ENCODE data around the gene SMLR1. TPM values are rescaled to one million over a fixed set of nuclear protein-coding genes. Genes with fewer than 3 reads are reported as not detected.

Gene SMLR1
- total RNA-seq, 1 experiment from 2014 or later = 0.08 TPM

DNA sequence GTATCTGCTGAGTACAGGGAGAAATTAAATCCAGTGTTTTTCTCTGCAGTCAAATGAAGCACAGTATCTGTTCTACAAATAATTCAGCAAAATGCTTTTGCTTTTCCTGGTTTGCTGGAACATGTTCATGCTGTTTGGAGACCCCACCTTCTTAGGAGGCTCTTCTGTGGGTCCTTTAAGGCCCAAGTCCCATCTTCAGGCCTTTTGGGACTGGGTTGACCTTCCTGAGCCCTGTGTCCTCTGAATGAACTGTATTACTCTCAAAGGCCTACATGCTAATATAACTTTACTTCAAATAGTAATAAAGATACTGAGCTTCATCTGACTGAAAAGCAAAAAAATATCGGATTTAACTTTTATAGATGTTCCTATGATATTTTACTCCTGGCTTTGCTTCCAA is 19.3 kb downstream of the SMLR1 start:
- ChIA-PET CTCF (no interaction called here), POLR2A (no interaction called here)
- no TSS peak for BruUV-seq (replicated peaks)
- Histone ChIP-seq H3K9me3 (ENCODE audit: control insufficient read depth, insufficient read depth, low read depth, low read length) (no peaks in the 10 kb centered on the region), H3K4me3 (ENCODE audit: low read depth in 2 of 2, low read length in 2 of 2) (no peak overlapping the region), H3K27me3 (ENCODE audit: control insufficient read depth, insufficient read depth, low read length) (no peaks in the 10 kb centered on the region), H3K36me3 (ENCODE audit: control insufficient read depth, insufficient read depth, low read length) (no peaks in the 10 kb centered on the region), H3K4me1 (ENCODE audit: control insufficient read depth, insufficient read depth, low read length) (no peaks in the 10 kb centered on the region), H3K27ac (ENCODE audit: low read length) (no peak overlapping the region)
- ATAC-seq (no peak), DNase-seq (ENCODE audit: low read depth, low spot score) (no peak)
- no peak for TF ChIP-seq TCF7L2 (IDR thresholded peaks at IDR 0.05; ENCODE audit: low read depth, low read length)
- TF ChIP-seq, protein P1, sequence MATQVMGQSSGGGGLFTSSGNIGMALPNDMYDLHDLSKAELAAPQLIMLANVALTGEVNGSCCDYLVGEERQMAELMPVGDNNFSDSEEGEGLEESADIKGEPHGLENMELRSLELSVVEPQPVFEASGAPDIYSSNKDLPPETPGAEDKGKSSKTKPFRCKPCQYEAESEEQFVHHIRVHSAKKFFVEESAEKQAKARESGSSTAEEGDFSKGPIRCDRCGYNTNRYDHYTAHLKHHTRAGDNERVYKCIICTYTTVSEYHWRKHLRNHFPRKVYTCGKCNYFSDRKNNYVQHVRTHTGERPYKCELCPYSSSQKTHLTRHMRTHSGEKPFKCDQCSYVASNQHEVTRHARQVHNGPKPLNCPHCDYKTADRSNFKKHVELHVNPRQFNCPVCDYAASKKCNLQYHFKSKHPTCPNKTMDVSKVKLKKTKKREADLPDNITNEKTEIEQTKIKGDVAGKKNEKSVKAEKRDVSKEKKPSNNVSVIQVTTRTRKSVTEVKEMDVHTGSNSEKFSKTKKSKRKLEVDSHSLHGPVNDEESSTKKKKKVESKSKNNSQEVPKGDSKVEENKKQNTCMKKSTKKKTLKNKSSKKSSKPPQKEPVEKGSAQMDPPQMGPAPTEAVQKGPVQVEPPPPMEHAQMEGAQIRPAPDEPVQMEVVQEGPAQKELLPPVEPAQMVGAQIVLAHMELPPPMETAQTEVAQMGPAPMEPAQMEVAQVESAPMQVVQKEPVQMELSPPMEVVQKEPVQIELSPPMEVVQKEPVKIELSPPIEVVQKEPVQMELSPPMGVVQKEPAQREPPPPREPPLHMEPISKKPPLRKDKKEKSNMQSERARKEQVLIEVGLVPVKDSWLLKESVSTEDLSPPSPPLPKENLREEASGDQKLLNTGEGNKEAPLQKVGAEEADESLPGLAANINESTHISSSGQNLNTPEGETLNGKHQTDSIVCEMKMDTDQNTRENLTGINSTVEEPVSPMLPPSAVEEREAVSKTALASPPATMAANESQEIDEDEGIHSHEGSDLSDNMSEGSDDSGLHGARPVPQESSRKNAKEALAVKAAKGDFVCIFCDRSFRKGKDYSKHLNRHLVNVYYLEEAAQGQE (IDR thresholded peaks at IDR 0.05; ENCODE audit: insufficient read depth in 1 of 2, low read depth in 2 of 2, low read length in 1 of 2) = no peak
- TF ChIP-seq, protein P2, sequence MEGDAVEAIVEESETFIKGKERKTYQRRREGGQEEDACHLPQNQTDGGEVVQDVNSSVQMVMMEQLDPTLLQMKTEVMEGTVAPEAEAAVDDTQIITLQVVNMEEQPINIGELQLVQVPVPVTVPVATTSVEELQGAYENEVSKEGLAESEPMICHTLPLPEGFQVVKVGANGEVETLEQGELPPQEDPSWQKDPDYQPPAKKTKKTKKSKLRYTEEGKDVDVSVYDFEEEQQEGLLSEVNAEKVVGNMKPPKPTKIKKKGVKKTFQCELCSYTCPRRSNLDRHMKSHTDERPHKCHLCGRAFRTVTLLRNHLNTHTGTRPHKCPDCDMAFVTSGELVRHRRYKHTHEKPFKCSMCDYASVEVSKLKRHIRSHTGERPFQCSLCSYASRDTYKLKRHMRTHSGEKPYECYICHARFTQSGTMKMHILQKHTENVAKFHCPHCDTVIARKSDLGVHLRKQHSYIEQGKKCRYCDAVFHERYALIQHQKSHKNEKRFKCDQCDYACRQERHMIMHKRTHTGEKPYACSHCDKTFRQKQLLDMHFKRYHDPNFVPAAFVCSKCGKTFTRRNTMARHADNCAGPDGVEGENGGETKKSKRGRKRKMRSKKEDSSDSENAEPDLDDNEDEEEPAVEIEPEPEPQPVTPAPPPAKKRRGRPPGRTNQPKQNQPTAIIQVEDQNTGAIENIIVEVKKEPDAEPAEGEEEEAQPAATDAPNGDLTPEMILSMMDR (IDR thresholded peaks at IDR 0.05) = no peak
- no peak for TF ChIP-seq POLR2AphosphoS5 (IDR thresholded peaks at IDR 0.05; ENCODE audit: low read depth, low read length)
- no peak for TF ChIP-seq SIN3A (IDR thresholded peaks at IDR 0.05; ENCODE audit: borderline replicate concordance, insufficient read depth, low read depth, low read length)
- in situ Hi-C loops (cut with HindIII; ENCODE audit: low pct_unique_long_range_greater_than_20kb, low sequenced_read_pairs) (no loop called here), intact Hi-C loops (cut with micrococcal nuclease; ENCODE audit: unreplicated experiment) (no loop called here)

DNA sequence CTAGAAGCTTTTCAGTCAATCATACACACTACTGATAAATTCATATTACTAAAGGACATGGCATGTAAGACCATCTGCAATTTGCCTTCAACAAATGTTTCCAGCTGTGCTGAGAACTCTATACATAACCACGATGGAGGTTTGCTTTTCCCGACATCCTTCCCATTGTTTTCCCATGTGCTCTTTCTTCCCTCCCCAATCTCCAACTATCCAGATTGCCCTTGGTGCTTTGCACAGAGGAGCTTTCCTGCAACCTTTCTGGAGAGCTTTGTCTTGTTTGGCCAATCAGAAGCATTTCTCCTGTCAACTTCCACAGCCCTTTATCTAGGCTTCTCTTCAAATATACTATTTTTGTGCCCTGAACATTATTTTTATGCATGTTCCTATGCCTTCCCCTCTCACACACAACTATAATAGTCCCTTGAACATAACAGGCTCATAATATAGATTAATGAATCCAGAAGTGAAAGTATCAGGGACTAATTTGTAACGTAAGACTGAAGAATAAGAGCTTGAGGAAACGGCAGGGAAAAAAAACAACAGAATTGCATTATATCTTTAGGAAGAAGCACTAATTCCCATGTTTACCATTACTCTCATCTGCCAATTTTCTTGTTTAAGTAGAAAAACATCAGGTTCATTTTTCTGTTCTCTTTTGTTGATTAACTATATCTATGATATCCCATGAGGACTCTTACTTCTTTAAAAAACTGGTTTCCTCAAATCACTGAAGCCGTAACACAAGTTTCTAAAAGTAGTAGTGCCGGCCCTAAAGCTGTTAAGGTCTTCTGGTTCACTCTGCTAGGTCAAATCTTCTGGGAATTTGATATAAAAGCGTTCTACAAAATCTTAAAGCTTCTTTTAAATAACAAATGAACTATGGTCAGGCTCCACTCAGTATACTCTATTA is 20.1 kb downstream of the SMLR1 start:
- ATAC-seq (no peak), DNase-seq (ENCODE audit: low read depth, low spot score) (no peak)
- Histone ChIP-seq H3K27me3 (ENCODE audit: control insufficient read depth, insufficient read depth, low read length) (no peaks in the 10 kb centered on the region), H3K4me3 (ENCODE audit: low read depth in 2 of 2, low read length in 2 of 2) (no peak overlapping the region), H3K27ac (ENCODE audit: low read length) (no peak overlapping the region), H3K4me1 (ENCODE audit: control insufficient read depth, insufficient read depth, low read length) (no peaks in the 10 kb centered on the region), H3K36me3 (ENCODE audit: control insufficient read depth, insufficient read depth, low read length) (no peaks in the 10 kb centered on the region), H3K9me3 (ENCODE audit: control insufficient read depth, insufficient read depth, low read depth, low read length) (no peaks in the 10 kb centered on the region)
- intact Hi-C loops (cut with micrococcal nuclease; ENCODE audit: unreplicated experiment) = no loop called here
- ChIA-PET CTCF (no interaction called here), POLR2A (no interaction called here)
- in situ Hi-C loops (cut with HindIII; ENCODE audit: low pct_unique_long_range_greater_than_20kb, low sequenced_read_pairs) = no loop called here
- TF ChIP-seq SIN3A (IDR thresholded peaks at IDR 0.05; ENCODE audit: borderline replicate concordance, insufficient read depth, low read depth, low read length) (no peak), POLR2AphosphoS5 (IDR thresholded peaks at IDR 0.05; ENCODE audit: low read depth, low read length) (no peak), TCF7L2 (IDR thresholded peaks at IDR 0.05; ENCODE audit: low read depth, low read length) (no peak)
- TF ChIP-seq, protein P1 (IDR thresholded peaks at IDR 0.05; ENCODE audit: insufficient read depth in 1 of 2, low read depth in 2 of 2, low read length in 1 of 2) = no peak
- TF ChIP-seq, protein P2 (IDR thresholded peaks at IDR 0.05) = no peak
- no TSS peak for BruUV-seq (replicated peaks)

All from Panc1 (cell line).